Muscle of arm (tissue), 12 donors: Measurements from ENCODE around the gene PLCXD3. TPM values are rescaled to one million over a fixed set of nuclear protein-coding genes. Genes with fewer than 3 reads are reported as not detected.
A peak's percentile ranks its signal among the peaks of the same experiment; 100 is the strongest.
"Not testable (repeated sequence)": the region's sequence is repeated elsewhere in the genome, so short reads cannot be mapped to it uniquely, and the experiment has no call there.

Experiments
- DNase-seq: peaks from one replicate; pipeline ENCODE4 v3.0.0-alpha.2; 2013
- polyA plus RNA-seq, 12 donors: library from polyadenylated mRNA; unstranded; fragments of 120-200 nt; gene quantifications; one replicate each; pipeline ENCODE4 v1.2.1, GENCODE V29; 2013; ENCODE audit not compliant: insufficient read length in 12 of 12

Gene PLCXD3
- polyA plus RNA-seq, 12 donors = 0.05 to 0.24 (median 0.10) TPM; not detected in 2

- no peak for DNase-seq
These were observed 160.6 kb downstream of the PLCXD3 start for GRCh38 chr5:41349846-41350245.

GRCh38 chr5:41347569-41347968 is 162.8 kb downstream of the PLCXD3 start:
- no peak for DNase-seq

- no peak for DNase-seq
These were observed 163.8 kb downstream of the PLCXD3 start for GRCh38 chr5:41346609-41347008.

GRCh38 chr5:41345295-41345694 is 165.1 kb downstream of the PLCXD3 start:
- DNase-seq = no peak

- DNase-seq = no peak
These were observed 171.1 kb downstream of the PLCXD3 start for GRCh38 chr5:41339339-41339738.

- DNase-seq = peak; percentile 38
These were observed 172.2 kb downstream of the PLCXD3 start for GRCh38 chr5:41338136-41338675.

- DNase-seq = no peak
These were observed 172.7 kb downstream of the PLCXD3 start for GRCh38 chr5:41337724-41338123.

GRCh38 chr5:41337216-41337615 is 173.2 kb downstream of the PLCXD3 start:
- no peak for DNase-seq

- DNase-seq = no peak
These were observed 173.9 kb downstream of the PLCXD3 start for GRCh38 chr5:41336471-41336870.

- peak; percentile 50 for DNase-seq
These were observed 174.7 kb downstream of the PLCXD3 start for GRCh38 chr5:41335596-41336181.

GRCh38 chr5:41334758-41335157 is 175.6 kb downstream of the PLCXD3 start:
- no peak for DNase-seq

GRCh38 chr5:41334221-41334620 is 176.2 kb downstream of the PLCXD3 start:
- no peak for DNase-seq

- no peak for DNase-seq
These were observed 185.3 kb downstream of the PLCXD3 start for GRCh38 chr5:41325074-41325473.

GRCh38 chr5:41322826-41323225 is 187.6 kb downstream of the PLCXD3 start:
- DNase-seq = not testable (repeated sequence)

- no peak for DNase-seq
These were observed 197.8 kb downstream of the PLCXD3 start for GRCh38 chr5:41312478-41313060.

- DNase-seq = no peak
These were observed 198.3 kb downstream of the PLCXD3 start for GRCh38 chr5:41312066-41312465.

GRCh38 chr5:41309275-41309674 is 201.1 kb downstream of the PLCXD3 start:
- DNase-seq = no peak

- DNase-seq = no peak
These were observed 204.4 kb downstream of the PLCXD3 start for GRCh38 chr5:41306005-41306404.

- no peak for DNase-seq
These were observed 205.3 kb downstream of the PLCXD3 start for GRCh38 chr5:41305056-41305455.

- no peak for DNase-seq
These were observed 214.3 kb downstream of the PLCXD3 start for GRCh38 chr5:41296066-41296465.

GRCh38 chr5:41291323-41291722 is 219.1 kb downstream of the PLCXD3 start:
- DNase-seq = no peak

GRCh38 chr5:41290810-41291209 is 219.6 kb downstream of the PLCXD3 start:
- no peak for DNase-seq

GRCh38 chr5:41289970-41290464 is 220.4 kb downstream of the PLCXD3 start:
- DNase-seq = no peak

- DNase-seq = no peak
These were observed 223.7 kb downstream of the PLCXD3 start for GRCh38 chr5:41286696-41287095.
